A549 (cell line): ENCODE data around the gene SMARCA1. TPM values are rescaled to one million over a fixed set of nuclear protein-coding genes. Genes with fewer than 3 reads are reported as not detected.

Experiments
- ATAC-seq, 2 experiments: fragments of 200-7000 bp in 1 of 2; fragments of >200 bp in 1 of 2; cut with Nextera tagmentation in 1 of 2; cut with Tn5 transposase in 1 of 2; 3 replicates each; pipeline versions ENCODE4 v1.8.0 to v1.9.1; 2018 to 2020; ENCODE audit warnings: mild to moderate bottlenecking in 1 of 2, moderate library complexity in 1 of 2
- CTCF ChIA-PET: fragments of 300-600 bp; sonication (Branson Sonifier 250); formaldehyde crosslinking; extraction: SDS; loops from one replicate; lab custom pipeline; 2021; ENCODE audit warnings: antibody characterized with exemption, inconsistent platforms; lab: Yijun Ruan, JAX
- POLR2A ChIA-PET: fragments of 350-600 bp; formaldehyde crosslinking; extraction: SDS; loops from one replicate; lab custom pipeline; 2021; ENCODE audit warnings: antibody characterized with exemption, inconsistent platforms; lab: Yijun Ruan, JAX
- DNase-seq, 2 experiments: peaks; one replicate each; pipeline versions ENCODE4 v3.0.0 to v3.0.0-alpha.2; 2011 to 2016; ENCODE audit warnings: low read depth in 1 of 2, low spot score in 1 of 2
- FAIRE-seq: peaks from 2 replicates; lab custom pipeline; 2011; peaks lifted over from hg19 to GRCh38; lab: Jason Lieb, UNC
- H3K27ac ChIP-seq, 2 experiments: fragments of >200 bp; sonication (Bioruptor Twin); formaldehyde crosslinking; 3 replicates each; pipeline ENCODE4 v1.5.1; 2016 to 2017
- H3K4me1 ChIP-seq: fragments of >200 bp; sonication (Bioruptor Twin); formaldehyde crosslinking; 3 replicates; pipeline ENCODE4 v1.6.1; 2016
- H3K4me2 ChIP-seq: fragments of >200 bp; sonication (Bioruptor Twin); formaldehyde crosslinking; 3 replicates; pipeline ENCODE4 v1.6.1; 2016
- H3K4me3 ChIP-seq: fragments of >200 bp; sonication (Bioruptor Twin); formaldehyde crosslinking; 3 replicates; pipeline ENCODE4 v1.5.1; 2016
- H3K9me3 ChIP-seq: fragments of >200 bp; sonication (Bioruptor Twin); formaldehyde crosslinking; 3 replicates; pipeline ENCODE4 v1.6.1; 2016
- CEBPB ChIP-seq, 2 experiments: fragments of >200 bp in 1 of 2; sonication (Bioruptor Twin) in 1 of 2; formaldehyde crosslinking in 1 of 2; IDR thresholded peaks; 2 replicates each; pipeline ENCODE4 v1.6.1; 2012 to 2016
- CHD4 ChIP-seq: fragments of 200-600 bp; sonication (generic); IDR thresholded peaks from 2 replicates; pipeline ENCODE4 v1.6.1; 2016; ENCODE audit warnings: antibody characterized with exemption, mild to moderate bottlenecking, borderline replicate concordance
- EHMT2 ChIP-seq: fragments of 200-600 bp; sonication (generic); IDR thresholded peaks from 2 replicates; pipeline ENCODE4 v1.6.1; 2016; ENCODE audit warnings: antibody characterized with exemption, low read depth, mild to moderate bottlenecking, moderate library complexity
- EP300 ChIP-seq, 2 experiments: fragments of >200 bp; sonication (Bioruptor Twin); formaldehyde crosslinking; IDR thresholded peaks; 2 replicates in 1 of 2; 3 replicates in 1 of 2; pipeline ENCODE4 v1.6.1; 2016 to 2017
- FOSB ChIP-seq: fragments of 250-450 bp; sonication (Bioruptor Pico); IDR thresholded peaks from 2 replicates; pipeline ENCODE4 v1.5.0; 2020; ENCODE audit warnings: mild to moderate bottlenecking, moderate library complexity
- FOSL2 ChIP-seq, 2 experiments: fragments of 450-650 bp in 1 of 2; fragments of >200 bp in 1 of 2; sonication (Bioruptor Twin) in 1 of 2; formaldehyde crosslinking; IDR thresholded peaks; 2 replicates each; pipeline versions ENCODE4 v1.5.0 to v1.6.1; 2016 to 2020; ENCODE audit warnings: mild to moderate bottlenecking in 1 of 2, moderate library complexity in 1 of 2
- FOXS1 ChIP-seq: fragments of 250-450 bp; sonication (Bioruptor Pico); IDR thresholded peaks from 2 replicates; pipeline ENCODE4 v1.5.0; 2020; ENCODE audit warnings: mild to moderate bottlenecking, moderate library complexity
- HDAC2 ChIP-seq: fragments of 200-600 bp; sonication (generic); IDR thresholded peaks from 2 replicates; pipeline ENCODE4 v1.6.1; 2016
- HOXA7 ChIP-seq: fragments of 250-450 bp; sonication (Bioruptor Pico); IDR thresholded peaks from 2 replicates; pipeline ENCODE4 v1.5.0; 2020; ENCODE audit warnings: mild to moderate bottlenecking, moderate library complexity
- HOXB5 ChIP-seq: fragments of 250-450 bp; sonication (Bioruptor Pico); IDR thresholded peaks from 2 replicates; pipeline ENCODE4 v1.5.0; 2020; ENCODE audit warnings: mild to moderate bottlenecking, moderate library complexity
- JUN ChIP-seq, 2 experiments: fragments of >200 bp; sonication (Bioruptor Twin); formaldehyde crosslinking; IDR thresholded peaks; 2 replicates in 1 of 2; 3 replicates in 1 of 2; pipeline ENCODE4 v1.6.1; 2016 to 2017
- JUNB ChIP-seq: fragments of >200 bp; sonication (Bioruptor Twin); formaldehyde crosslinking; IDR thresholded peaks from 2 replicates; pipeline ENCODE4 v1.6.1; 2016
- KDM5A ChIP-seq: fragments of 200-600 bp; sonication (generic); IDR thresholded peaks from 2 replicates; pipeline ENCODE4 v1.6.1; 2016; ENCODE audit warnings: antibody characterized with exemption, mild to moderate bottlenecking
- MAFK ChIP-seq: fragments of 450-650 bp; IDR thresholded peaks from 2 replicates; pipeline ENCODE4 v1.6.1; 2014; ENCODE audit not compliant: partially characterized antibody
- NFE2L2 ChIP-seq: fragments of 150-350 bp; conservative IDR thresholded peaks from 2 replicates; pipeline ENCODE4 v1.6.1; 2014; ENCODE audit warnings: low read length
- NPAS2 ChIP-seq: fragments of 250-450 bp; sonication (Bioruptor Pico); IDR thresholded peaks from 2 replicates; pipeline ENCODE4 v1.8.0; 2022; ENCODE audit warnings: mild to moderate bottlenecking, moderate library complexity, borderline replicate concordance
- POLR2A ChIP-seq: IDR thresholded peaks from 2 replicates; pipeline ENCODE4 v1.6.1; 2012; ENCODE audit warnings: mild to moderate bottlenecking, low read length
- POLR2AphosphoS2 ChIP-seq: conservative IDR thresholded peaks from 2 replicates; pipeline ENCODE4 v1.6.1; 2012; ENCODE audit warnings: low read length, improper control_type of control experiment, inconsistent platforms
- RARB ChIP-seq: fragments of 250-450 bp; sonication (Bioruptor Pico); IDR thresholded peaks from 2 replicates; pipeline ENCODE4 v1.8.0; 2021; ENCODE audit warnings: mild to moderate bottlenecking, moderate library complexity
- RCOR1 ChIP-seq: fragments of 150-350 bp; IDR thresholded peaks from 2 replicates; pipeline ENCODE4 v1.6.1; 2014; ENCODE audit warnings: antibody characterized with exemption, low read length, low read depth
- ZNF302 ChIP-seq: fragments of 250-450 bp; sonication (Bioruptor Pico); IDR thresholded peaks from 2 replicates; pipeline ENCODE4 v1.9.0; 2021; ENCODE audit warnings: inconsistent platforms, mild to moderate bottlenecking, moderate library complexity
- WGBS: methylation state at CpG from one replicate; pipeline ENCODE4 v1.1.6; 2017; ENCODE audit errors: missing lambda C conversion rate; 5-methylcytosine and 5-hydroxymethylcytosine counted together
- polyA plus RNA-seq, 4 experiments: library from polyadenylated mRNA; depleted of rRNA in 3 of 4; stranded (reverse); fragments of >200 nt; fragmentation: RNase III in 1 of 4; extraction: RNeasy Plus Mini Kit Qiagen cat#74134 plus additional on column Dnase treatment in 1 of 4; gene quantifications; 2 replicates in 3 of 4; 3 replicates in 1 of 4; pipeline ENCODE4 v1.2.3, GENCODE V29; 2011 to 2017
- TF ChIP-seq, protein P1 (sequence below): fragments of 450-650 bp; IDR thresholded peaks from 2 replicates; pipeline ENCODE4 v1.6.1; 2014; ENCODE audit warnings: antibody characterized with exemption
- TF ChIP-seq, protein P2 (sequence below): fragments of 150-350 bp; IDR thresholded peaks from 2 replicates; pipeline ENCODE4 v1.6.1; 2014; ENCODE audit warnings: low read depth, mild to moderate bottlenecking, low read length
- TF ChIP-seq, protein P3 (sequence below): fragments of >200 bp; sonication (Bioruptor Twin); formaldehyde crosslinking; IDR thresholded peaks from 2 replicates; pipeline ENCODE4 v1.6.1; 2016
- TF ChIP-seq, protein P4 (sequence below): IDR thresholded peaks from 2 replicates; pipeline ENCODE4 v1.6.1; 2012
- TF ChIP-seq, protein P5 (sequence below): IDR thresholded peaks from 2 replicates; pipeline ENCODE4 v1.6.1; 2012
- TF ChIP-seq, protein P6 (sequence below): fragments of >200 bp; sonication (Bioruptor Twin); formaldehyde crosslinking; IDR thresholded peaks from 3 replicates; pipeline ENCODE4 v1.5.1; 2016
- TF ChIP-seq, protein P7 (sequence below): IDR thresholded peaks from 2 replicates; pipeline ENCODE4 v1.6.1; 2012; ENCODE audit warnings: low read depth, borderline replicate concordance

SMARCA1 gene
- polyA plus RNA-seq, 2 of the 4 experiments (the other 2 are of a cell fraction) = 72.4 to 77.2 TPM

DNA sequence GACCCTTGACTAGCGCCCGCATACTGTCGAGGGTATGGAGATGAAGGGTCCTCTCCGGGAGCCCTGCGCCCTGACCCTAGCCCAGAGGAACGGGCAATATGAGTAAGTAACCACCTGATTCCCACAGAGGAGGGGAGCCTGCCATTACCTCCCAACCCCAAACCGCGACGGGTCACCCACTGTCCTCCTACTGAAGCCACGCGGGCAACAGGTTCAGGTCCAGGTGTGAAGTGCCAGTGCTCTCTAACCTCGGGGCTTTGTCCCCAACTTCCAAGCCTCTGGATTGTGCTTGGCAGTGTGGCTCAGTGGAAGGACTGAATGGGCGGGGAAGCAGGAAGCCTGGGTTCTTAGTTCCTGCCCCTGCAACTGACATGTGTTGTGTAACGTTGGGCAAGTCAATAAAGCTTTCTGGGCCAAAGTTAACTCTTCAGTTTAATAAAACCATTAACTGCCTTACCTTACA is 17.5 kb upstream of the SMARCA1 start:
- ATAC-seq (peak; percentile 71 to 84; a peak in 5 of 6 replicates), DNase-seq (peak; percentile 18 to 25), FAIRE-seq (no peak)
- POLR2A ChIA-PET = interaction anchor here (1.6 kb wide), 1 partner anchor 19 kb away, joined by 3 read pairs; no protein-coding TSS in a partner anchor
- H3K4me2 ChIP-seq = peak overlapping the region; percentile 91
- H3K4me1 ChIP-seq = peaks cover 14% of the 10 kb centered on the region
- TF ChIP-seq HDAC2 (no peak), FOXS1 (CRISPR knock-in tag) (no peak), FOSL2 (IDR thresholded peaks at IDR 0.05) (no peak), FOSL2 (CRISPR knock-in tag; IDR thresholded peaks at IDR 0.05) (no peak), ZNF302 (CRISPR knock-in tag) (no peak), CEBPB (IDR thresholded peaks at IDR 0.05) (peak in 1 of 2 experiments; percentile 27; a peak in 1 of 4 replicates), HOXA7 (CRISPR knock-in tag) (no peak), EHMT2 (no peak), RCOR1 (no peak), JUNB (no peak), JUN (IDR thresholded peaks at IDR 0.05) (0 out of 5 replicates have a peak, but pooled peaks of 1 of the 2 experiments have one; percentile 1)
- TF ChIP-seq, protein P1, sequence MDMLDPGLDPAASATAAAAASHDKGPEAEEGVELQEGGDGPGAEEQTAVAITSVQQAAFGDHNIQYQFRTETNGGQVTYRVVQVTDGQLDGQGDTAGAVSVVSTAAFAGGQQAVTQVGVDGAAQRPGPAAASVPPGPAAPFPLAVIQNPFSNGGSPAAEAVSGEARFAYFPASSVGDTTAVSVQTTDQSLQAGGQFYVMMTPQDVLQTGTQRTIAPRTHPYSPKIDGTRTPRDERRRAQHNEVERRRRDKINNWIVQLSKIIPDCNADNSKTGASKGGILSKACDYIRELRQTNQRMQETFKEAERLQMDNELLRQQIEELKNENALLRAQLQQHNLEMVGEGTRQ = no peak
- TF ChIP-seq, protein P2, sequence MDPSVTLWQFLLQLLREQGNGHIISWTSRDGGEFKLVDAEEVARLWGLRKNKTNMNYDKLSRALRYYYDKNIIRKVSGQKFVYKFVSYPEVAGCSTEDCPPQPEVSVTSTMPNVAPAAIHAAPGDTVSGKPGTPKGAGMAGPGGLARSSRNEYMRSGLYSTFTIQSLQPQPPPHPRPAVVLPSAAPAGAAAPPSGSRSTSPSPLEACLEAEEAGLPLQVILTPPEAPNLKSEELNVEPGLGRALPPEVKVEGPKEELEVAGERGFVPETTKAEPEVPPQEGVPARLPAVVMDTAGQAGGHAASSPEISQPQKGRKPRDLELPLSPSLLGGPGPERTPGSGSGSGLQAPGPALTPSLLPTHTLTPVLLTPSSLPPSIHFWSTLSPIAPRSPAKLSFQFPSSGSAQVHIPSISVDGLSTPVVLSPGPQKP = no peak
- TF ChIP-seq, protein P3, sequence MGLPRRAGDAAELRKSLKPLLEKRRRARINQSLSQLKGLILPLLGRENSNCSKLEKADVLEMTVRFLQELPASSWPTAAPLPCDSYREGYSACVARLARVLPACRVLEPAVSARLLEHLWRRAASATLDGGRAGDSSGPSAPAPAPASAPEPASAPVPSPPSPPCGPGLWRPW = no peak
- TF ChIP-seq, protein P4, sequence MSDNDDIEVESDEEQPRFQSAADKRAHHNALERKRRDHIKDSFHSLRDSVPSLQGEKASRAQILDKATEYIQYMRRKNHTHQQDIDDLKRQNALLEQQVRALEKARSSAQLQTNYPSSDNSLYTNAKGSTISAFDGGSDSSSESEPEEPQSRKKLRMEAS = peak; percentile 21; the same call in 1 of the 2 replicates
- H3K9me3 ChIP-seq = no peaks in the 10 kb centered on the region
- H3K4me3 ChIP-seq = peak overlapping the region; percentile 95
- CTCF ChIA-PET = interaction anchor here (0.7 to 1.0 kb wide), 4 partner anchors 11 to 54 kb away, joined by 3 read pairs; no protein-coding TSS in a partner anchor
- WGBS = 0% methylated on average over 6 of the region's 14 CpGs
- H3K27ac ChIP-seq = peak overlapping the region; percentile 96 to 99

DNA sequence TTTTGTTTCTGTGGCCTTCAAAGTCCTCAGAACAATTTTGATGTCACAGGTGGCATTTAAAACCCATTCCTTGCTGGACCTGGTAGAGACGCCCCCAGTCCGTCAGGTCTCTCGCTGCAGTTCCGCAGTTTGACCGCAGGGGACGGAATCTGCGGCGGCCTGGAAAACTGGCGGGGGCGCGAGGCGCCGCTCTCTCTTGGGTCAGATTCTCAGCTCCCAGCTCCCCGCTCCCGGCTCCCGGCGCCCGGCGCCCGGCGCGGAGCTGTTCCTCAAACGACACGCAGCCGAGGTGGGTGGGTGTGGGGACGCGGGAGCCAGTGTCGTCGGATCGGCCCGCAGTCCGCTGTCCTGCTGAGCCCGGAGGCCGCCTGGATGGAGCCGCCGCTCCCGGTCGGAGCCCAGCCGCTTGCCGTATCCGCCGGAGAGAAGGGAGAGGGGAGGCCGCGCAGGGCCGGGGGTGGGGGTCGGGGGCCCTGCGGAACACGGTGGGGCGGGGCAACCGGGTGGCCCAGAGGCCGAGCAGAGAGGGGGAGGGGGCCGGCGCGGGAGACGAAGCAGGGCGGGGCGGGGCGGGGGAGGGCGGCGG is 16.9 kb upstream of the SMARCA1 start, which contains the start of gene OCRL:
Gene OCRL, plus strand, starts transcription at position 192 of the 586 bp plus-strand sequence. Its CDS starts 181 bp downstream, at position 373.
- Histone ChIP-seq H3K4me3 (peak within 1 kb of the TSS; percentile 95), H3K4me2 (peak within 1 kb of the TSS; percentile 91), H3K4me1 (peaks cover 14% of the 10 kb centered on the region), H3K9me3 (no peaks in the 10 kb centered on the region), H3K27ac (peak within 1 kb of the TSS; percentile 96 to 99)
- DNase-seq (peak; percentile 72 to 74), ATAC-seq (peak; percentile 94 to 99), FAIRE-seq (no peak)
- POLR2A ChIA-PET = interaction anchor here (1.6 kb wide), 1 partner anchor 18 kb away, joined by 3 read pairs; no protein-coding TSS in a partner anchor
- 0% methylated on average over 4 of the region's 60 CpGs for WGBS
- CTCF ChIA-PET = interaction anchor here (0.7 to 1.0 kb wide), 3 partner anchors 18 to 55 kb away, joined by 3 read pairs; no protein-coding TSS in a partner anchor
- TF ChIP-seq KDM5A (no peak), HDAC2 (no peak), FOSB (CRISPR knock-in tag) (no peak), RARB (CRISPR knock-in tag) (no peak), POLR2AphosphoS2 (no peak), NFE2L2 (no peak), POLR2A (peak; percentile 24), EP300 (IDR thresholded peaks at IDR 0.05) (no peak), MAFK (no peak), NPAS2 (CRISPR knock-in tag) (no peak), HOXB5 (CRISPR knock-in tag) (no peak), JUNB (no peak), CHD4 (no peak)
- TF ChIP-seq, protein P5, sequence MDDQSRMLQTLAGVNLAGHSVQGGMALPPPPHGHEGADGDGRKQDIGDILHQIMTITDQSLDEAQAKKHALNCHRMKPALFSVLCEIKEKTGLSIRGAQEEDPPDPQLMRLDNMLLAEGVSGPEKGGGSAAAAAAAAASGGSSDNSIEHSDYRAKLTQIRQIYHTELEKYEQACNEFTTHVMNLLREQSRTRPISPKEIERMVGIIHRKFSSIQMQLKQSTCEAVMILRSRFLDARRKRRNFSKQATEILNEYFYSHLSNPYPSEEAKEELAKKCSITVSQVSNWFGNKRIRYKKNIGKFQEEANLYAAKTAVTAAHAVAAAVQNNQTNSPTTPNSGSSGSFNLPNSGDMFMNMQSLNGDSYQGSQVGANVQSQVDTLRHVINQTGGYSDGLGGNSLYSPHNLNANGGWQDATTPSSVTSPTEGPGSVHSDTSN = no peak
- TF ChIP-seq, protein P6, sequence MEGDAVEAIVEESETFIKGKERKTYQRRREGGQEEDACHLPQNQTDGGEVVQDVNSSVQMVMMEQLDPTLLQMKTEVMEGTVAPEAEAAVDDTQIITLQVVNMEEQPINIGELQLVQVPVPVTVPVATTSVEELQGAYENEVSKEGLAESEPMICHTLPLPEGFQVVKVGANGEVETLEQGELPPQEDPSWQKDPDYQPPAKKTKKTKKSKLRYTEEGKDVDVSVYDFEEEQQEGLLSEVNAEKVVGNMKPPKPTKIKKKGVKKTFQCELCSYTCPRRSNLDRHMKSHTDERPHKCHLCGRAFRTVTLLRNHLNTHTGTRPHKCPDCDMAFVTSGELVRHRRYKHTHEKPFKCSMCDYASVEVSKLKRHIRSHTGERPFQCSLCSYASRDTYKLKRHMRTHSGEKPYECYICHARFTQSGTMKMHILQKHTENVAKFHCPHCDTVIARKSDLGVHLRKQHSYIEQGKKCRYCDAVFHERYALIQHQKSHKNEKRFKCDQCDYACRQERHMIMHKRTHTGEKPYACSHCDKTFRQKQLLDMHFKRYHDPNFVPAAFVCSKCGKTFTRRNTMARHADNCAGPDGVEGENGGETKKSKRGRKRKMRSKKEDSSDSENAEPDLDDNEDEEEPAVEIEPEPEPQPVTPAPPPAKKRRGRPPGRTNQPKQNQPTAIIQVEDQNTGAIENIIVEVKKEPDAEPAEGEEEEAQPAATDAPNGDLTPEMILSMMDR = peak; percentile 50
- TF ChIP-seq, protein P2 = no peak
- TF ChIP-seq, protein P7, sequence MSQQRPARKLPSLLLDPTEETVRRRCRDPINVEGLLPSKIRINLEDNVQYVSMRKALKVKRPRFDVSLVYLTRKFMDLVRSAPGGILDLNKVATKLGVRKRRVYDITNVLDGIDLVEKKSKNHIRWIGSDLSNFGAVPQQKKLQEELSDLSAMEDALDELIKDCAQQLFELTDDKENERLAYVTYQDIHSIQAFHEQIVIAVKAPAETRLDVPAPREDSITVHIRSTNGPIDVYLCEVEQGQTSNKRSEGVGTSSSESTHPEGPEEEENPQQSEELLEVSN = no peak
- TF ChIP-seq, protein P1 = no peak
